GM10847 (cell line): ENCODE data around the gene ARHGAP42.

Experiments used
- POLR2A ChIP-seq: IDR thresholded peaks from 2 replicates; pipeline ENCODE4 v1.6.1; 2011; ENCODE audit not compliant: insufficient read length; ENCODE audit errors: extremely low read depth

Gene ARHGAP42

GRCh38 chr11:100800202-100800601 is 113.1 kb downstream of the ARHGAP42 start:
- TF ChIP-seq POLR2A, result no peak

GRCh38 chr11:100801225-100801999 is 114.3 kb downstream of the ARHGAP42 start:
- TF ChIP-seq POLR2A, result no peak

DNA sequence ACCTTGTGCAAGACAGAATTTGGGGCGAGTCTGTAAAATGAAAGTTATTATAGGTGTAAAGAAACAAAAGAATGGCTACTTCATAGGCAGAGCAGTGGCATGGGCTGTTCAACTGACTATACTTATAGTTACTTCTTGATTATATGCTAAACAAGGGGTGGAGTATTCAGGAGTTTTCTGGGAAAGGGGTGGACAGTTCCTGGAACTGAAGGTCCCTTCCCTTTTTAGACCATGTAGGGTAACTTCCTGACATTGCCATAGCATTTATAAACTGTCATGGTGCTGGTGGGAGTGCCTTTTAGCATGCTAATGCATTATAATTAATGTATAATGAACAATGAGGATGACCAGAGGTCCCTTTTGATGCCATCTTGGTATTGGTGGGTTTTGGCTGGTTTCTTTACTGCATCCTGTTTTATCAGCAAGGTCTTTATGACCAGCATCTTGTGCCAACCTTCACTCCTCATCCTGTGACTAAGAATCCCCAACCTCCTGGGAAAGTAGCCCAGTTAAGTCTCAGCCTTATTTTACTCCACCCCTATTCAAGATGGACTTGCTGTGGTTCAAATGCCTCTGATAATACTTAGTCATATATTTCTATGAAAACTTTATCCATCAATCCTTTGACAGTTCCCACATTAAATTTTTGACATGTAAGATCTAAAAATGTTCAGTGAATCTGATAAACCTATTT is 118.6 kb downstream of the ARHGAP42 start:
- no peak for TF ChIP-seq POLR2A

DNA sequence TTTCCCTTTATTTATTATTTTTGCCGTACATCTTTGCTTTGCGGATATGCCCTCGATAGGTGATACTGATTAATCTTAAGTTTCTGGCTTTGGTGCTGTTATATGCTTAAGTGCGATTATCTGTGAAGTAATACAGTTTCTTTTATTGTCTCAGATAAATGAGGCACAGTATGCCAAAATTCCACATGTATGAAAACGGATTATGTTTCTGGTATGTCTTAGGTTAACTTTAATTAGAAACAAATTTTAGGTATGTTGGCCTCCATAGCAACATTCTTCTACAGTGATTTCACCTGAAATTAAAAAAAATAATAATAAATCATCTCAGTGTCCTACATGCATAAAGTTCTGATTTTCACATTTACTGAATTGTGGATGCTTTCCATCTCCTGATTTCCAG is 119.2 kb downstream of the ARHGAP42 start:
- TF ChIP-seq POLR2A, result no peak

GRCh38 chr11:100808904-100809491 is 121.9 kb downstream of the ARHGAP42 start:
- TF ChIP-seq POLR2A, result no peak

DNA sequence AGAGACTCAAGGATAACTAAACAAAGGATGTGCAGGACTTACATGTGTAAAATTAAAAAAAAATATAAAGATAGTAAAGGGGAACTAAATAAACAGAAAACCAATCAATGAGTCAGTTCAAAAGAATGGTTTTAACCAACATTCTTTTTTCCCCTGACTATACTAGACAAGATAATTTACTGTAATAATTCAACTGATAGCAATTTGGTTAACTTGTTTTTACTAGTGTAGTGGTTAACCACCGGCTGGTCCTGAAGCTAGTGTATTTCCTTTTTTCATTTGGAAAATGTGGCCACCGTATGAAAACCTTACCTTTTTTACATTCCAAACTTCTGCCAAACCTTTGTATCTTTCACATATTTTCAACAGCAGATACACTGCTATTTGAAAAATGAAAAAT is 123.1 kb downstream of the ARHGAP42 start:
- no peak for TF ChIP-seq POLR2A

DNA sequence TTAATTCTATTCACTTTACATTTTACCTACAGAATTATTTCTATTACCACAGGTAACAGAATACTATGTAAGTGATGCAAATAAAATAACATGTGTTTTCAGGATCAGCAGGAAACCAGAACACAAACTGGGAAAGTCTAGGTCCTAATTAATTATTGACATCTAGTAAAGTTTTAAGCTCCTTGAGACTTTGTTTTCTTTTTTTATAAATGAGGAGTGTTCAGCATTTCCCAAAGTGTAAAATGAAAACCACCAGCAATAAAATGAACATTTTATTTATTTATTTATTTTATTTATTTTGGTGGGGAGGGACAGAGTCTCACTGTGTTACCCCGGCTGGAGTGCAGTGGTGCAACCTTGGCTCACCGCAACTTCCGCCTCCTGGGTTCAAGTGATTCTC is 123.6 kb downstream of the ARHGAP42 start:
- no peak for TF ChIP-seq POLR2A

DNA sequence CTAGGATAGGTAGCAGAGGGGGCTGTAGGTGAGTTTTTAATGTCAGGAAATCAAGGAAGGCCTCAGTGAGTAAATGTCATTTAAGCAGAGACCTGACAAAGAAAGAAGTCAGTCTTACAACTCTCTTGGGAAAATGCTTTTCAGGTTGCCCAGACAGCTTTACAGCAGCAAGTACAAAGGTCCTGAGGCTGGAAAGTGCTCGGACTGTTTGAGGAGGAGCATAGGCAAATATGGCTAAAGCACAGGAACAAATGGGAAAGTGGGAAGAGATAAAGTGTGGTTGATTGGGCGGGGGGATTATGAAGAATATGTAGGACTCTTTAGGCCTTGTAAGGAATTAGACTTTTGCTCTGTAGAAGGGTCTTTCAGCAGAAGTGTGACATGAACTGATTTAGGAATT is 125.4 kb downstream of the ARHGAP42 start:
- no peak for TF ChIP-seq POLR2A

DNA sequence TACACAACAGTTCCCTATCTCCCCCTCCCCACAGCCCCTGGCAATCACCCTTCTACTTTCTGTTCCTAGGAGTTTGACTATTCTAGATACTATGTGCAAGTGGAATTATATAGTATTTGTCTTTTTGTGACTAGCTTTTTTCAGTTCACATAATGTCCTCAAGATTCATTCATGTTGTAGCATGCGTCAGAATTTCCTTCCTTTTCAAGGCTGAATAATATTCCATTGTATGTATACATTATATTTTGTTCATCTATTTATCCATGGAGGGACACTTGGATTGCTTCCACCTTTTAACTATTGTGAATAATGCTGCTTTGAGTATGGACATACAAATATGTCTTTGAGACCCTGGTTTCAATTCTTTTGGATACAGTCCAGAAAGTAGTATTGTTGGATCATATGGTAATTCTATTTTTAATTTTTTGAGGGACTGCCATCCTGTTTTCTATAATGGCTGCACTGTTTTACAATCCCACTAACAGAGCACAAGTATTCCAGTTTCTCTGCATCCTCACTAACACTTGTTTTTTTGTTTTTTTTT is 128.8 kb downstream of the ARHGAP42 start:
- TF ChIP-seq POLR2A, result no peak

DNA sequence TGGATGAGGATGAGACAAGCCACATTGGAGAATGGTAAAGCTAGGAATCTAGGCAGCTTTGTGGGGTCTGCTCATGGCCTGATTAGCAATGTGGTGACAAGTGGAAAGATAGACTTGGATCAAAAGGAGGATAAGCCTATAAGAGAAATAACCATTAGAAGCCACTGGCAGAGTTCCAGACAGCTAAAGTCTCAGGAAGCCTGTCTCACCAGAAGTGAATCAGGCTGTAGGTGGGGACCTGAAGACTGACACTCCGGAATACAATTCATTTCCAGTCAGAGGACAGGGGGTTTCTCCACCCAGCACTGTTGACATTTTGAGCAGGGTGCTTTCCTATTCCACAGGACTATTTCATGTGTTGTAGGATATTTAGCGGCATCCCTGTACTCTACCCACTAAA is 129.7 kb downstream of the ARHGAP42 start:
- no peak for TF ChIP-seq POLR2A

DNA sequence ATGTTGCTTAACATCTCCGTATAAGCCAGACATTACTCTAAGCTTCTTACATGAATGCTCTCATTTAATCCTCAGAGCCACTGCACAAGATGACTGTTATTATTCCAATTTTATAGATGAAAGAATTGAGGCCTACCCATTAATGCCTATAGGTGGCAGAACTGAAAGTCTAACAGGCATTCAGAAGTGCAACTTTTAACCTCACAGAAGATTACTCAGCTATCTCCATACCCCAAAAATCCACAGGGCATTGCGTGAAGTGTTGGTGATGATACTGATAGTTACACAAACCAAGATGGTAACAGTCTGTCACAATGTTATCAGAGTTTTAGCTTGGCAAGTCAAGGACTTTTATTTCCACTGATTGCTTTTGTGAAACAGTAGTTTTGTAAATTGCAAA is 130.5 kb downstream of the ARHGAP42 start:
- no peak for TF ChIP-seq POLR2A

DNA sequence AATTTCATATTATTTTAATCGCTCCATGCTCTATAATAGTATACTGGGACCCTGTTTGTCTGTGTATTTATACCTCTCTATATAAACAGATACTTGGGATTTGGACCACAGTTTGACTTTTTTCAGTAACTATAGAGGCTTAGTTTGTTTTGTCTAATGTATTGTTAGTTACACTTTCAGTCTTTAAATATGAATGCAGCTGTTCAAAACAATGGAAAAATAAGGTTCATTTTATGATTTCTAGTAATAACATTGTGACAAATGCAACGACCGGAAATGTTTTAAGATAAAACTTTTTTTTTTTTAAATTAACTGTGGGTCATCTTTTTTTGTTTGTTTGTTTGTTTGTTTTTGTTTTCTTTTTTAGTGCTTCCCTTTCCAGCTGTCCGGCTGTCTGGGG is 133.5 kb downstream of the ARHGAP42 start:
- no peak for TF ChIP-seq POLR2A

DNA sequence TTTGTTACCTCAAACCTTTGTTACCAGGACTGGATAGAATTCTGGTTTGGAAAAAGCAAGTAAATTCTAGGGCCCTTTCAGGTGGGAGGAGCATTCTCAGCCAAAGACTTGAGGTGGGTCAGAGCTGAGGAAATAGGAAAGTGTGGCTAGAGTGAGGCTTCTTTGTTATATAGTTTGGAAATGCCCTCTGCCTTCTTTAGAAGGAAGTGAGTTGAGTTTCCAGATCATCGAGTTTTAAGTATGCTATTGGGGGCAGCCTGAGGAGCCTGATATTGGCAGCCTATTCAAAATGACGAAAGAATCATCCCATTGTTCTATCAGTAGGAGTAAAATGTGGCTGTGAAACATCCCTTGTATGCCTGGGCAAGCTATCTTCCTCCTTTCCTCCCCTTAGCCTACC is 134.1 kb downstream of the ARHGAP42 start:
- TF ChIP-seq POLR2A, result no peak

- TF ChIP-seq POLR2A, result no peak
Measured at GRCh38 chr11:100823360-100823759, 136.3 kb downstream of the ARHGAP42 start.

DNA sequence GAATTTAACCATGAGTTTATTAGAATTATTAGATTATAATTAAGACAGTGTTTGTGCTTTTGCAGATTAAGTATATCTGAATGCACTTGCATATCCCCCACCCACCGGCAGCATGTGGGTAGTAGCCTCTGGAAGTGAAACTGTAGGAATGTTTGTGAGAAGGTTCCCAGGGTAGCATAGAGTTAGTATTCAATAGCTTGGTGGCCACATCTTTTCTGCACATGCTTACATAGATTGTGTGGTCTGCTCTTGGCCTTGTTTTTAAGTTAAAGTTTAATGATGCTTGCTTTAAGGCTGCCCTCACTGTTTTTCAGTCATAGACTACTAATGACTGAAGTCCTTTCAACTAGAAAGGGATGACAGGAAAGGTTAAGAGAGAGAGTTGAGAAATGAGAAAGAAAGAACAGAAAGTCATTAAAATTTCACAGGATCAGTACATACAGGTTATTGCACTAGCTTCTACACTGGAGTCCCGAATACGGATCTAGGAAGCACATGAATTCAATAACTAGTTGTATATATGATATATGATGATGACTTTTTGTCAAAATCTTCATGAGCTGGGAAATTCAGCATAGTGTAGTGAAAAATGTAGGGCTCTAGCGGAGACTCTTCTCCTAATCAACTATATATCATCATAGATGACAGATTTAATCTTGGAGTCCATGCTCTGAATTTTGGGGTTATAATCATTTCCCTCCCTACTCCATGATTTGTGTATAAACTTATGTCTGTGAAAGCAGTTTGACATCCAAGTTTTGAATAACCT is 137.1 kb downstream of the ARHGAP42 start:
- TF ChIP-seq POLR2A, result no peak
